WTC11 (cell line): ENCODE results near the gene MMP17. TPM values are rescaled to one million over a fixed set of nuclear protein-coding genes. Genes with fewer than 3 reads are reported as not detected.
A peak's percentile ranks its signal among the peaks of the same experiment; 100 is the strongest.

Experiments used
- ATAC-seq: fragments of 200-7000 bp; cut with Tn5 transposase; 2 replicates; pipeline ENCODE4 v1.10.0; 2021; ENCODE audit warnings: mild to moderate bottlenecking, moderate library complexity
- CTCF ChIA-PET: fragments of 300-600 bp; sonication (Branson Sonifier 250); formaldehyde crosslinking; loops from one replicate; lab custom pipeline; 2021; ENCODE audit warnings: antibody characterized with exemption; lab: Charles Lee
- POLR2A ChIA-PET: fragments of 350-600 bp; sonication (Branson Sonifier 250); formaldehyde crosslinking; loops from one replicate; lab custom pipeline; 2021; ENCODE audit warnings: antibody characterized with exemption; lab: Charles Lee
- DNase-seq: peaks from one replicate; pipeline ENCODE4 v3.0.0; 2021; ENCODE audit warnings: low spot score
- H3K27ac Mint-ChIP-seq: 2 replicates; pipeline ENCODE4 v1.8.0; 2021; ENCODE audit warnings: mixed read lengths
- H3K27me3 Mint-ChIP-seq: 2 replicates; pipeline ENCODE4 v1.8.0; 2021; ENCODE audit warnings: low read depth, mild to moderate bottlenecking, moderate library complexity, mixed read lengths
- H3K36me3 Mint-ChIP-seq: 2 replicates; pipeline ENCODE4 v1.8.0; 2021; ENCODE audit warnings: mixed read lengths
- H3K4me1 Mint-ChIP-seq: 2 replicates; pipeline ENCODE4 v1.8.0; 2022; ENCODE audit warnings: mixed read lengths
- H3K4me3 Mint-ChIP-seq: 2 replicates; pipeline ENCODE4 v1.8.0; 2021; ENCODE audit warnings: mild to moderate bottlenecking, moderate library complexity, mixed read lengths
- H3K9me3 Mint-ChIP-seq: 2 replicates; pipeline ENCODE4 v1.8.0; 2021; ENCODE audit warnings: mixed read lengths
- EMX1 ChIP-seq: fragments of 250-450 bp; sonication (Bioruptor Pico); IDR thresholded peaks from 2 replicates; pipeline ENCODE4 v1.8.0; 2021; ENCODE audit warnings: mild to moderate bottlenecking
- FOXK1 ChIP-seq: sonication (generic); formaldehyde crosslinking; IDR thresholded peaks from 2 replicates; pipeline ENCODE4 v1.8.0; 2022; ENCODE audit warnings: mild to moderate bottlenecking, moderate library complexity, missing genetic modification reagents
- NFYB ChIP-seq: sonication (generic); formaldehyde crosslinking; conservative IDR thresholded peaks from 2 replicates; pipeline ENCODE4 v1.8.0; 2022; ENCODE audit warnings: low read depth, missing genetic modification reagents
- RORB ChIP-seq: fragments of 250-450 bp; sonication (Bioruptor Pico); IDR thresholded peaks from 2 replicates; pipeline ENCODE4 v1.9.0; 2021; ENCODE audit warnings: mild to moderate bottlenecking
- SOX15 ChIP-seq: fragments of 250-450 bp; sonication (Bioruptor Pico); IDR thresholded peaks from 2 replicates; pipeline ENCODE4 v1.9.0; 2021; ENCODE audit warnings: mild to moderate bottlenecking
- ZNF219 ChIP-seq: sonication (generic); formaldehyde crosslinking; IDR thresholded peaks from 2 replicates; pipeline ENCODE4 v1.8.0; 2023; ENCODE audit warnings: missing genetic modification reagents, mild to moderate bottlenecking, borderline replicate concordance
- ZNF317 ChIP-seq: sonication (generic); formaldehyde crosslinking; IDR thresholded peaks from 2 replicates; pipeline ENCODE4 v1.8.1; 2023; ENCODE audit warnings: low read depth, mild to moderate bottlenecking, moderate library complexity, missing genetic modification reagents, borderline replicate concordance
- total RNA-seq: library from RNA; stranded (reverse); gene quantifications from 3 replicates; pipeline ENCODE4 v1.2.3, GENCODE V29; 2021
- TF ChIP-seq, protein P1 (sequence below): sonication (generic); formaldehyde crosslinking; IDR thresholded peaks from 2 replicates; pipeline ENCODE4 v1.8.1; 2022; ENCODE audit warnings: missing genetic modification reagents, borderline replicate concordance
- TF ChIP-seq, protein P2 (sequence below): sonication (generic); formaldehyde crosslinking; IDR thresholded peaks from 2 replicates; pipeline ENCODE4 v1.8.0; 2022; ENCODE audit warnings: mild to moderate bottlenecking, missing genetic modification reagents
- TF ChIP-seq, protein P3 (sequence below): sonication (generic); formaldehyde crosslinking; IDR thresholded peaks from 2 replicates; pipeline ENCODE4 v1.8.0; 2022; ENCODE audit warnings: mild to moderate bottlenecking, missing genetic modification reagents
- TF ChIP-seq, protein P4 (sequence below): sonication (generic); formaldehyde crosslinking; IDR thresholded peaks from 2 replicates; pipeline ENCODE4 v1.8.1; 2023; ENCODE audit warnings: mild to moderate bottlenecking, missing genetic modification reagents, moderate library complexity
- TF ChIP-seq, protein P5 (sequence below): sonication (generic); formaldehyde crosslinking; IDR thresholded peaks from 2 replicates; pipeline ENCODE4 v1.8.1; 2022; ENCODE audit warnings: mild to moderate bottlenecking, moderate library complexity, missing genetic modification reagents
- TF ChIP-seq, protein P6 (sequence below): sonication (generic); formaldehyde crosslinking; IDR thresholded peaks from 2 replicates; pipeline ENCODE4 v1.8.1; 2022; ENCODE audit warnings: low read depth, missing genetic modification reagents, borderline replicate concordance
- TF ChIP-seq, protein P7 (sequence below): sonication (generic); formaldehyde crosslinking; IDR thresholded peaks from 2 replicates; pipeline ENCODE4 v1.8.1; 2023; ENCODE audit warnings: mild to moderate bottlenecking, missing genetic modification reagents, moderate library complexity
- TF ChIP-seq, protein P8 (sequence below): sonication (generic); formaldehyde crosslinking; IDR thresholded peaks from 2 replicates; pipeline ENCODE4 v1.8.1; 2023; ENCODE audit warnings: mild to moderate bottlenecking, missing genetic modification reagents

The MMP17 gene
- total RNA-seq, 1 experiment from 2014 or later: 67.1 TPM

DNA sequence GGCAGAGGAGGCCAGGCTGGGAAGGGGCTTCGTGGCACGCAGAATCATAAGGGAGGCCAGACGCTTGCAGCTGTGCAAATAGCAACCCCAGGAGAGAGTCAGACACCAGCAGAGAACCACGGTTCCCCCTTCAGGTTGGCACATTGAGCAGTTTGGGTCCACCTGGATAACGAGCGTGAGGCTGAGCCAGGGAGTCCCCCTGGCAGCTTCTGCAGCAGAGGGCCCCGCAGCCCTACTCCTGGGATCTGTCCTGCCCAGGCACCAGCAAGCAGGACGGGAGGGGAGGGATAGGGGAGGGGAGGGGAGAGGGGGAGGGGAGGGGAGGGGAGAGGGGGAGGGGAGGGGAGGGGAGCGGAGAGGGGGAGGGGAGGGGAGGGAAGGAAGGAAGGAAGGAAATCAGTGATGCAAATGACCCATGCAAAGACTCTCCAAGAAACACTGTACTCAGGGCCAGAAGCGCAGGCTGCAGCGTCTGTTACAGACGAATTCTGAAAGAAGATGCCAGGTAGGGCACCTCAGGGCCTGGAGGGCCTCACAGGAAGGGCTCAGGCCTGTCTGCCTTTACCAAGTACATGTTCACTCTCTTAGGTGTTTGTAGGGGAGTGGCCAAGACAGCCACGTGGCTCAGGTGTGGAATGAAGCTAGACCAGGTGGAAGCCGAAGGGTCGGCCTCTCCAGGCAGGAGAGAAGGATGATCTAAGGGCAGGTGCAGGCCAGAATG lies 32.3 kb upstream of the MMP17 start:
- POLR2A ChIA-PET: interaction anchor here (1.0 to 1.4 kb wide), 2 partner anchors 22 to 31 kb away, joined by 3 to 4 read pairs; no protein-coding TSS in a partner anchor
- H3K27ac Mint-ChIP-seq: peak overlapping the region; percentile 93
- H3K9me3 Mint-ChIP-seq: peaks cover 1% of the 10 kb centered on the region
- peaks cover 51% of the 10 kb centered on the region for H3K36me3 Mint-ChIP-seq
- ATAC-seq (peak; percentile 66), DNase-seq (peak; percentile 47)
- H3K4me3 Mint-ChIP-seq: peak overlapping the region; percentile 24
- H3K4me1 Mint-ChIP-seq: peaks cover 38% of the 10 kb centered on the region
- no peak for TF ChIP-seq ZNF219 (CRISPR knock-in tag)
- TF ChIP-seq, protein P1, sequence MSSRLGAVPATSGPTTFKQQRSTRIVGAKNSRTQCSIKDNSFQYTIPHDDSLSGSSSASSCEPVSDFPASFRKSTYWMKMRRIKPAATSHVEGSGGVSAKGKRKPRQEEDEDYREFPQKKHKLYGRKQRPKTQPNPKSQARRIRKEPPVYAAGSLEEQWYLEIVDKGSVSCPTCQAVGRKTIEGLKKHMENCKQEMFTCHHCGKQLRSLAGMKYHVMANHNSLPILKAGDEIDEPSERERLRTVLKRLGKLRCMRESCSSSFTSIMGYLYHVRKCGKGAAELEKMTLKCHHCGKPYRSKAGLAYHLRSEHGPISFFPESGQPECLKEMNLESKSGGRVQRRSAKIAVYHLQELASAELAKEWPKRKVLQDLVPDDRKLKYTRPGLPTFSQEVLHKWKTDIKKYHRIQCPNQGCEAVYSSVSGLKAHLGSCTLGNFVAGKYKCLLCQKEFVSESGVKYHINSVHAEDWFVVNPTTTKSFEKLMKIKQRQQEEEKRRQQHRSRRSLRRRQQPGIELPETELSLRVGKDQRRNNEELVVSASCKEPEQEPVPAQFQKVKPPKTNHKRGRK (CRISPR knock-in tag): no peak
- TF ChIP-seq RORB (CRISPR knock-in tag): no peak
- TF ChIP-seq, protein P2, sequence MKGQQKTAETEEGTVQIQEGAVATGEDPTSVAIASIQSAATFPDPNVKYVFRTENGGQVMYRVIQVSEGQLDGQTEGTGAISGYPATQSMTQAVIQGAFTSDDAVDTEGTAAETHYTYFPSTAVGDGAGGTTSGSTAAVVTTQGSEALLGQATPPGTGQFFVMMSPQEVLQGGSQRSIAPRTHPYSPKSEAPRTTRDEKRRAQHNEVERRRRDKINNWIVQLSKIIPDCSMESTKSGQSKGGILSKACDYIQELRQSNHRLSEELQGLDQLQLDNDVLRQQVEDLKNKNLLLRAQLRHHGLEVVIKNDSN: peak; percentile 62; the same call in 1 of the 2 replicates
- no peak for TF ChIP-seq FOXK1 (CRISPR knock-in tag)
- TF ChIP-seq EMX1 (CRISPR knock-in tag): no peak
- TF ChIP-seq, protein P3, sequence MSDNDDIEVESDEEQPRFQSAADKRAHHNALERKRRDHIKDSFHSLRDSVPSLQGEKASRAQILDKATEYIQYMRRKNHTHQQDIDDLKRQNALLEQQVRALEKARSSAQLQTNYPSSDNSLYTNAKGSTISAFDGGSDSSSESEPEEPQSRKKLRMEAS (CRISPR knock-in tag): 0 out of 2 replicates have a peak, but pooled peaks have one; percentile 43
- TF ChIP-seq, protein P4, sequence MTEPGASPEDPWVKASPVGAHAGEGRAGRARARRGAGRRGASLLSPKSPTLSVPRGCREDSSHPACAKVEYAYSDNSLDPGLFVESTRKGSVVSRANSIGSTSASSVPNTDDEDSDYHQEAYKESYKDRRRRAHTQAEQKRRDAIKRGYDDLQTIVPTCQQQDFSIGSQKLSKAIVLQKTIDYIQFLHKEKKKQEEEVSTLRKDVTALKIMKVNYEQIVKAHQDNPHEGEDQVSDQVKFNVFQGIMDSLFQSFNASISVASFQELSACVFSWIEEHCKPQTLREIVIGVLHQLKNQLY: no peak
- TF ChIP-seq, protein P5, sequence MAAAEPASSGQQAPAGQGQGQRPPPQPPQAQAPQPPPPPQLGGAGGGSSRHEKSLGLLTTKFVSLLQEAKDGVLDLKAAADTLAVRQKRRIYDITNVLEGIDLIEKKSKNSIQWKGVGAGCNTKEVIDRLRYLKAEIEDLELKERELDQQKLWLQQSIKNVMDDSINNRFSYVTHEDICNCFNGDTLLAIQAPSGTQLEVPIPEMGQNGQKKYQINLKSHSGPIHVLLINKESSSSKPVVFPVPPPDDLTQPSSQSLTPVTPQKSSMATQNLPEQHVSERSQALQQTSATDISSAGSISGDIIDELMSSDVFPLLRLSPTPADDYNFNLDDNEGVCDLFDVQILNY (CRISPR knock-in tag): 0 out of 2 replicates have a peak, but pooled peaks have one; percentile 41
- TF ChIP-seq, protein P6, sequence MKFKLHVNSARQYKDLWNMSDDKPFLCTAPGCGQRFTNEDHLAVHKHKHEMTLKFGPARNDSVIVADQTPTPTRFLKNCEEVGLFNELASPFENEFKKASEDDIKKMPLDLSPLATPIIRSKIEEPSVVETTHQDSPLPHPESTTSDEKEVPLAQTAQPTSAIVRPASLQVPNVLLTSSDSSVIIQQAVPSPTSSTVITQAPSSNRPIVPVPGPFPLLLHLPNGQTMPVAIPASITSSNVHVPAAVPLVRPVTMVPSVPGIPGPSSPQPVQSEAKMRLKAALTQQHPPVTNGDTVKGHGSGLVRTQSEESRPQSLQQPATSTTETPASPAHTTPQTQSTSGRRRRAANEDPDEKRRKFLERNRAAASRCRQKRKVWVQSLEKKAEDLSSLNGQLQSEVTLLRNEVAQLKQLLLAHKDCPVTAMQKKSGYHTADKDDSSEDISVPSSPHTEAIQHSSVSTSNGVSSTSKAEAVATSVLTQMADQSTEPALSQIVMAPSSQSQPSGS (CRISPR knock-in tag): no peak
- TF ChIP-seq ZNF317: no peak
- TF ChIP-seq NFYB (CRISPR knock-in tag): no peak
- TF ChIP-seq, protein P7, sequence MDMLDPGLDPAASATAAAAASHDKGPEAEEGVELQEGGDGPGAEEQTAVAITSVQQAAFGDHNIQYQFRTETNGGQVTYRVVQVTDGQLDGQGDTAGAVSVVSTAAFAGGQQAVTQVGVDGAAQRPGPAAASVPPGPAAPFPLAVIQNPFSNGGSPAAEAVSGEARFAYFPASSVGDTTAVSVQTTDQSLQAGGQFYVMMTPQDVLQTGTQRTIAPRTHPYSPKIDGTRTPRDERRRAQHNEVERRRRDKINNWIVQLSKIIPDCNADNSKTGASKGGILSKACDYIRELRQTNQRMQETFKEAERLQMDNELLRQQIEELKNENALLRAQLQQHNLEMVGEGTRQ (CRISPR knock-in tag): peak; percentile 39; the same call in 1 of the 2 replicates
- no peak for TF ChIP-seq SOX15 (CRISPR knock-in tag)
- TF ChIP-seq, protein P8, sequence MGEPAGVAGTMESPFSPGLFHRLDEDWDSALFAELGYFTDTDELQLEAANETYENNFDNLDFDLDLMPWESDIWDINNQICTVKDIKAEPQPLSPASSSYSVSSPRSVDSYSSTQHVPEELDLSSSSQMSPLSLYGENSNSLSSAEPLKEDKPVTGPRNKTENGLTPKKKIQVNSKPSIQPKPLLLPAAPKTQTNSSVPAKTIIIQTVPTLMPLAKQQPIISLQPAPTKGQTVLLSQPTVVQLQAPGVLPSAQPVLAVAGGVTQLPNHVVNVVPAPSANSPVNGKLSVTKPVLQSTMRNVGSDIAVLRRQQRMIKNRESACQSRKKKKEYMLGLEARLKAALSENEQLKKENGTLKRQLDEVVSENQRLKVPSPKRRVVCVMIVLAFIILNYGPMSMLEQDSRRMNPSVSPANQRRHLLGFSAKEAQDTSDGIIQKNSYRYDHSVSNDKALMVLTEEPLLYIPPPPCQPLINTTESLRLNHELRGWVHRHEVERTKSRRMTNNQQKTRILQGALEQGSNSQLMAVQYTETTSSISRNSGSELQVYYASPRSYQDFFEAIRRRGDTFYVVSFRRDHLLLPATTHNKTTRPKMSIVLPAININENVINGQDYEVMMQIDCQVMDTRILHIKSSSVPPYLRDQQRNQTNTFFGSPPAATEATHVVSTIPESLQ (CRISPR knock-in tag): no peak
- TF ChIP-seq, all 79 proteins: peak for 4
- no peaks in the 10 kb centered on the region; the same call in 1 of the 2 replicates for H3K27me3 Mint-ChIP-seq
- CTCF ChIA-PET: interaction anchor here (0.9 to 2.7 kb wide), 12 partner anchors 10 to 679 kb away, joined by 3 to 12 read pairs (median 6); no protein-coding TSS in a partner anchor
